ENCODE results near the gene PPP2R3B. TPM values are rescaled to one million over a fixed set of nuclear protein-coding genes. Genes with fewer than 3 reads are reported as not detected.

The PPP2R3B gene
- total RNA-seq, 1 donor from 2014 or later = 47.6 TPM

- H3K4me1 Mint-ChIP-seq (ENCODE audit: low read depth) = peaks cover 18% of the 10 kb centered on the region
- intact Hi-C loops (cut with micrococcal nuclease) = no loop called here
- H3K9me3 Mint-ChIP-seq = no peaks in the 10 kb centered on the region
- H3K27ac Mint-ChIP-seq = no peak overlapping the region
- peak; percentile 29 for DNase-seq (ENCODE audit: low spot score)
- H3K36me3 Mint-ChIP-seq (ENCODE audit: low read depth) = peaks cover 9% of the 10 kb centered on the region
- peak overlapping the region; percentile 78 for H3K4me3 Mint-ChIP-seq (ENCODE audit: low read depth)
- peaks cover 36% of the 10 kb centered on the region for H3K27me3 Mint-ChIP-seq (ENCODE audit: low read depth)
Measured at GRCh38 chrX:373641-374471, 12.9 kb downstream of the PPP2R3B start.

DNA sequence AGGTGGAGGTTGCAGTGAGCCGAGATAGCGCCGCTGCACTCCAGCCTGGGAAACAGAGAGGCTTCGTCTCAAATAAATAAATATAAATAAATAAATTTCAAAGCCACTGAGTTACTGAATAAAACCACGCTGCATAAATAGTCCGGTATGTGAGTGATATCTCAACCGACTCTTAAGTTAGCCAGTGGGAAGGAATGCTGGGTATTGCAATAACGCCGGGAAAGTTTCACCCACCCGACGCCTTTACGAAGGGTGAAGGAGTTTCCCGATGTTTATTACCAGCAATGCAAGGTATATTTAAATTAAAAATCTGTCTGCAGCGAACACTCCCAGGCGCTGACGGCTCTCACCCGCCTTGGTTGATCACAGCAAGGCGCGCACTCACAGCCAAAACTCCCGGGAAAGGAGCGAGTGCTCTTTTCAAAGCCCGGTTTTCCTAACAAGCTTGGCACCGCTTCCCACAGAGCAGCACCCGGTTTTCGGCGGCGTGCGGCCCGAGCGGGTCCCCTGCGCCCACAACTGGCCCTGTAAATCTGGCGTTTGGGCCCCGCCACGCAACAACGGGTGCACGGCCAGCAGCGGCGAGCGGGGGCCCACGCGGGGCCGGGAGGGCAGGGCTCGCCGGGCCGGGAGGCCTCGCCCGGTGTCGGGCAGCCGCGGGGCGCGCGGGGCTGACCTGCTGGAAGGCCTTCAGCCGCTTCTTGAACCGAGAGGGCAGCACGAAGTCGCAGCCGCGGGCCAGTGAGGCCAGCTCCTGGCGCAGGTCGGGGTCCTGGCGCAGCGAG, 13.7 kb downstream of the PPP2R3B start:
- Mint-ChIP-seq H3K4me1 (ENCODE audit: low read depth) (peaks cover 11% of the 10 kb centered on the region), H3K27me3 (ENCODE audit: low read depth) (peaks cover 36% of the 10 kb centered on the region), H3K9me3 (no peaks in the 10 kb centered on the region), H3K27ac (no peak overlapping the region), H3K36me3 (ENCODE audit: low read depth) (peaks cover 9% of the 10 kb centered on the region), H3K4me3 (ENCODE audit: low read depth) (peak overlapping the region; percentile 42)
- DNase-seq (ENCODE audit: low spot score) = no peak
- intact Hi-C loops (cut with micrococcal nuclease) = no loop called here

GRCh38 chrX:371907-372306, 14.8 kb downstream of the PPP2R3B start:
- H3K27ac Mint-ChIP-seq = no peak overlapping the region
- H3K27me3 Mint-ChIP-seq (ENCODE audit: low read depth) = peaks cover 36% of the 10 kb centered on the region
- peaks cover 10% of the 10 kb centered on the region for H3K4me1 Mint-ChIP-seq (ENCODE audit: low read depth)
- H3K9me3 Mint-ChIP-seq = no peaks in the 10 kb centered on the region
- H3K36me3 Mint-ChIP-seq (ENCODE audit: low read depth) = peaks cover 9% of the 10 kb centered on the region
- H3K4me3 Mint-ChIP-seq (ENCODE audit: low read depth) = no peak overlapping the region
- intact Hi-C loops (cut with micrococcal nuclease) = no loop called here
- DNase-seq (ENCODE audit: low spot score) = no peak

DNA sequence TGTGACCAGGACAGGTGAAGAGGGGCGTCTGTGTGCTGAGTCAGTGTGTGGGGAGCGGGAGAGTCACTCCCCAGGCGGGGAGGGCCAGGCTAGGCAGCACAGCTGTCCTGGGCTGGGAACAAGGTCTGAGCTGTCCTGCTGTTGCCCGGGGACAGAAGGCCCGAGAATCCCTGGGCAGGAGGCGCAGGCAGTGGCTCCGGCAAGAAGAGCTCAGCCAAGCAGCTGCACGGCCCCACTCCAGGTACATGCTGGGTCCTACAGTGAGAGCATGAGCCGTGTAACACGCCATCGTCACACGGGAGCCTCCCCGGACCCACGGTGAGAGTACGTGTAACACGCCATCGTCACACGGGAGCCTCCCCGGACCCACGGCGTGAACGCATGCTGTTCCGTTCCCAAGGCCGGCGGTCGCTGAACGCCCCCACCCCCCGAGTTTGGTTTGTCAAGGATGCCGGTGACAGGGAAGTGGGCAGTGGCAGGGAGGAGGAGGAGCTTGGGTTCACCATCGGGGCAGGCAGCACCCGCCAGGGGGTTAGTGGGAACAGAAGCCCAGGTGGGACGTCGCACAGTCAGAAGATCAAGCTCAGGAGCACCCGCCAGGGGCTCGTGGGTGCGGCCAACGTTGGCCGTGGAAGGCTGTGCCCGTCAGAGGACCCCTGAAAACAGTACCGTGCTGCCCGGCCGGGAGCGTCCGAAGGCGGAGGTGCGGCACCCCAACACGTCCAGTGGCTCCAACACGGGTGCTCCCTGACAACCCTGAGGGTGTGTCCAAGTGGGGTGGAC, 15.6 kb downstream of the PPP2R3B start:
- intact Hi-C loops (cut with micrococcal nuclease) = no loop called here
- H3K27ac Mint-ChIP-seq = no peak overlapping the region
- no peaks in the 10 kb centered on the region for H3K9me3 Mint-ChIP-seq
- H3K4me3 Mint-ChIP-seq (ENCODE audit: low read depth) = no peak overlapping the region
- H3K27me3 Mint-ChIP-seq (ENCODE audit: low read depth) = peaks cover 36% of the 10 kb centered on the region
- H3K36me3 Mint-ChIP-seq (ENCODE audit: low read depth) = peaks cover 9% of the 10 kb centered on the region
- DNase-seq (ENCODE audit: low spot score) = no peak
- peaks cover 10% of the 10 kb centered on the region for H3K4me1 Mint-ChIP-seq (ENCODE audit: low read depth)

- H3K4me3 Mint-ChIP-seq (ENCODE audit: low read depth) = no peak overlapping the region
- no peak for DNase-seq (ENCODE audit: low spot score)
- no peak overlapping the region for H3K27ac Mint-ChIP-seq
- H3K4me1 Mint-ChIP-seq (ENCODE audit: low read depth) = peaks cover 10% of the 10 kb centered on the region
- H3K27me3 Mint-ChIP-seq (ENCODE audit: low read depth) = peaks cover 33% of the 10 kb centered on the region
- intact Hi-C loops (cut with micrococcal nuclease) = no loop called here
- peaks cover 9% of the 10 kb centered on the region for H3K36me3 Mint-ChIP-seq (ENCODE audit: low read depth)
- H3K9me3 Mint-ChIP-seq = no peaks in the 10 kb centered on the region
Measured at GRCh38 chrX:370244-370962, 16.3 kb downstream of the PPP2R3B start.

- Mint-ChIP-seq H3K27ac (no peak overlapping the region), H3K4me3 (ENCODE audit: low read depth) (no peak overlapping the region), H3K36me3 (ENCODE audit: low read depth) (peaks cover 9% of the 10 kb centered on the region), H3K27me3 (ENCODE audit: low read depth) (peaks cover 25% of the 10 kb centered on the region), H3K9me3 (no peaks in the 10 kb centered on the region), H3K4me1 (ENCODE audit: low read depth) (peaks cover 8% of the 10 kb centered on the region)
- DNase-seq (ENCODE audit: low spot score) = no peak
- intact Hi-C loops (cut with micrococcal nuclease) = no loop called here
Measured at GRCh38 chrX:369563-370101, 17.1 kb downstream of the PPP2R3B start.

GRCh38 chrX:368811-369562, 17.7 kb downstream of the PPP2R3B start:
- Mint-ChIP-seq H3K36me3 (ENCODE audit: low read depth) (peaks cover 9% of the 10 kb centered on the region), H3K27ac (no peak overlapping the region), H3K4me1 (ENCODE audit: low read depth) (peaks cover 8% of the 10 kb centered on the region), H3K4me3 (ENCODE audit: low read depth) (no peak overlapping the region), H3K27me3 (ENCODE audit: low read depth) (peaks cover 20% of the 10 kb centered on the region), H3K9me3 (no peaks in the 10 kb centered on the region)
- intact Hi-C loops (cut with micrococcal nuclease) = no loop called here
- no peak for DNase-seq (ENCODE audit: low spot score)

DNA sequence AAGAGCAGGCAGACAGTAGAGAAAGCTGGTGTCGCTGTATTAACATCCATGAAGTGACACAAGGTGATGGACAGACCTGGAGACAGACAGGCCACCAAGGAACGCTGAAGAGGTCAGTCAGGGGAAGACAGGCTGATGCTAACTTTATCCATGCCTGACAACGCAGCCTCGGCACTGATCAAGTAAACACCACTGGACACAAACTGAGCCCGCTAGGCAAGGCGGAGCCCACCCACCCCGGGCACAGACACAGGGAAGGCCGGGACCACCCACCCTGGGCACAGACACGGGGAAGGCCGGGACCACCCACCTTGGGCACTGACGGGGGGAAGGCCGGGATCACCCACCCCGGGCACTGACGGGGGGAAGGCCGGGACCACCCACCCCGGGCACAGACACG, 18.8 kb downstream of the PPP2R3B start:
- Mint-ChIP-seq H3K9me3 (peaks cover 9% of the 10 kb centered on the region), H3K4me3 (ENCODE audit: low read depth) (no peak overlapping the region)

GRCh38 chrX:367349-367748, 19.4 kb downstream of the PPP2R3B start:
- DNase-seq (ENCODE audit: low spot score) = no peak
- Mint-ChIP-seq H3K4me1 (ENCODE audit: low read depth) (peaks cover 7% of the 10 kb centered on the region), H3K27me3 (ENCODE audit: low read depth) (peaks cover 11% of the 10 kb centered on the region), H3K4me3 (ENCODE audit: low read depth) (no peak overlapping the region), H3K9me3 (peaks cover 13% of the 10 kb centered on the region), H3K36me3 (ENCODE audit: low read depth) (peaks cover 23% of the 10 kb centered on the region), H3K27ac (no peak overlapping the region)
- intact Hi-C loops (cut with micrococcal nuclease) = no loop called here

More for the DNA sequence above, 18.8 kb downstream of the PPP2R3B start:
- no peak overlapping the region for H3K27ac Mint-ChIP-seq
- H3K36me3 Mint-ChIP-seq (ENCODE audit: low read depth) = peaks cover 19% of the 10 kb centered on the region
- DNase-seq (ENCODE audit: low spot score) = no peak
- intact Hi-C loops (cut with micrococcal nuclease) = no loop called here
- H3K4me1 Mint-ChIP-seq (ENCODE audit: low read depth) = peaks cover 8% of the 10 kb centered on the region
- H3K27me3 Mint-ChIP-seq (ENCODE audit: low read depth) = peaks cover 15% of the 10 kb centered on the region

- intact Hi-C loops (cut with micrococcal nuclease) = no loop called here
- peaks cover 36% of the 10 kb centered on the region for H3K9me3 Mint-ChIP-seq
- H3K27ac Mint-ChIP-seq = no peak overlapping the region
- peaks cover 49% of the 10 kb centered on the region for H3K36me3 Mint-ChIP-seq (ENCODE audit: low read depth)
- H3K4me3 Mint-ChIP-seq (ENCODE audit: low read depth) = no peak overlapping the region
- no peak for DNase-seq (ENCODE audit: low spot score)
- no peaks in the 10 kb centered on the region for H3K27me3 Mint-ChIP-seq (ENCODE audit: low read depth)
- no peaks in the 10 kb centered on the region for H3K4me1 Mint-ChIP-seq (ENCODE audit: low read depth)
Measured at GRCh38 chrX:363621-364375, 22.9 kb downstream of the PPP2R3B start.

GRCh38 chrX:362937-363620, 23.6 kb downstream of the PPP2R3B start:
- DNase-seq (ENCODE audit: low spot score) = no peak
- H3K36me3 Mint-ChIP-seq (ENCODE audit: low read depth) = peaks cover 53% of the 10 kb centered on the region
- H3K4me1 Mint-ChIP-seq (ENCODE audit: low read depth) = no peaks in the 10 kb centered on the region

More at GRCh38 chrX:362937-363620, 23.6 kb downstream of the PPP2R3B start:
- peaks cover 36% of the 10 kb centered on the region for H3K9me3 Mint-ChIP-seq
- intact Hi-C loops (cut with micrococcal nuclease) = no loop called here
- no peak overlapping the region for H3K27ac Mint-ChIP-seq
- H3K4me3 Mint-ChIP-seq (ENCODE audit: low read depth) = no peak overlapping the region
- H3K27me3 Mint-ChIP-seq (ENCODE audit: low read depth) = no peaks in the 10 kb centered on the region
